ENCODE results near the gene FLNB. TPM values are rescaled to one million over a fixed set of nuclear protein-coding genes. Genes with fewer than 3 reads are reported as not detected.

Gene FLNB
- total and polyA plus RNA-seq, 9 of the 15 experiments (the other 6 are each of a cell fraction or from before 2014, with no cell fraction given): 9.4 to 48.1 (median 25.6) TPM

- no peak for FAIRE-seq
Measured at GRCh38 chr3:58022490-58022889, 14.3 kb downstream of the FLNB start.

More at GRCh38 chr3:58022490-58022889, 14.3 kb downstream of the FLNB start:
- CTCF ChIA-PET (ENCODE audit: low intra/inter-chr PET ratio): no interaction called here
- intact Hi-C loops (cut with micrococcal nuclease): loop anchor here (5.0 kb wide), 1 partner anchor 40 kb away; no protein-coding TSS in a partner anchor
- no peak overlapping the region for H3K27ac ChIP-seq (ENCODE audit: extremely low read depth, low read depth, low read length)
- H3K4me1 ChIP-seq (replicated peaks in 1 of 2; ENCODE audit: control insufficient read depth in 2 of 2, insufficient read depth in 2 of 2, low read length in 2 of 2): peaks cover 0 to 9% of the 10 kb centered on the region in 2 experiments; a peak in 2 of 5 replicates
- TF ChIP-seq ARID3B (CRISPR knock-in tag; IDR thresholded peaks at IDR 0.05; ENCODE audit: borderline replicate concordance): no peak
- TF ChIP-seq CEBPB (tag; IDR thresholded peaks at IDR 0.05): peak; percentile 33; the same call in 1 of the 2 replicates
- no peak for TF ChIP-seq MYC (IDR thresholded peaks at IDR 0.05; ENCODE audit: low read depth, low read length)
- no peak for TF ChIP-seq MYC (CRISPR knock-in tag; IDR thresholded peaks at IDR 0.05; ENCODE audit: borderline replicate concordance, low read depth)
- TF ChIP-seq ADNP (tag; IDR thresholded peaks at IDR 0.05): 0 out of 2 replicates have a peak, but pooled peaks have one; percentile 37
- TF ChIP-seq TARDBP (IDR thresholded peaks at IDR 0.05): no peak
- TF ChIP-seq RBM25 (IDR thresholded peaks at IDR 0.05; ENCODE audit: low read depth, low read length, severe bottlenecking): peak; percentile 65
- 0 out of 4 replicates have a peak, but pooled peaks of 1 of the 2 experiments have one; percentile 10 for TF ChIP-seq RCOR1 (IDR thresholded peaks at IDR 0.05; ENCODE audit: borderline replicate concordance in 1 of 2, low read depth in 2 of 2, low read length in 2 of 2)
- DNase-seq (ENCODE audit: extremely low read depth in 1 of 4, low spot score in 3 of 4) (no peak), ATAC-seq (no peak)
- H2AFZ ChIP-seq (ENCODE audit: low read depth, low read length): no peak overlapping the region
- peaks cover 2% of the 10 kb centered on the region for H3K9me1 ChIP-seq (ENCODE audit: control insufficient read depth, insufficient read depth, low read length)
- no TSS peak for BruUV-seq (replicated peaks)
- no peaks in the 10 kb centered on the region for H3K9me3 ChIP-seq (replicated peaks; ENCODE audit: control insufficient read depth, insufficient read depth, low read depth, low read length)
- WGBS (ENCODE audit: insufficient coverage, low coverage, missing lambda C conversion rate): 56% methylated on average over 2 of the region's 3 CpGs
- H4K20me1 ChIP-seq (replicated peaks; ENCODE audit: control insufficient read depth, insufficient read depth, low read length): peaks cover 11% of the 10 kb centered on the region
- in situ Hi-C loops (cut with MboI): loop anchor here (25.0 kb wide), 1 partner anchor 140 kb away; no protein-coding TSS in a partner anchor
- peaks cover 49% of the 10 kb centered on the region for H3K79me2 ChIP-seq (ENCODE audit: control insufficient read depth, insufficient read depth, low read length)
- H3K27me3 ChIP-seq (ENCODE audit: control insufficient read depth in 2 of 2, insufficient read depth in 2 of 2, low read length in 2 of 2): no peaks in the 10 kb centered on the region
- no peaks in the 10 kb centered on the region for H3K36me3 ChIP-seq (ENCODE audit: control insufficient read depth, insufficient read depth, low read length)
- H3K4me2 ChIP-seq (ENCODE audit: insufficient read depth, low read length): no peak overlapping the region
- H3K9ac ChIP-seq (ENCODE audit: insufficient read depth in 1 of 2, low read depth in 2 of 2, low read length in 2 of 2): no peak overlapping the region
- POLR2A ChIA-PET: interaction anchor here (0.5 to 1.2 kb wide), 4 partner anchors 9 to 31 kb away, joined by 3 to 4 read pairs (median 3); partner anchors contain the start of gene FLNB
- H3K4me3 ChIP-seq: no peak overlapping the region

Data from K562 (cell line).